ENCODE data around the gene PCED1B. TPM values are rescaled to one million over a fixed set of nuclear protein-coding genes. Genes with fewer than 3 reads are reported as not detected.

Gene PCED1B
- total RNA-seq, 4 donors from 2014 or later, result 1.2 to 2.5 (median 2.3) TPM; not detected in 1

DNA sequence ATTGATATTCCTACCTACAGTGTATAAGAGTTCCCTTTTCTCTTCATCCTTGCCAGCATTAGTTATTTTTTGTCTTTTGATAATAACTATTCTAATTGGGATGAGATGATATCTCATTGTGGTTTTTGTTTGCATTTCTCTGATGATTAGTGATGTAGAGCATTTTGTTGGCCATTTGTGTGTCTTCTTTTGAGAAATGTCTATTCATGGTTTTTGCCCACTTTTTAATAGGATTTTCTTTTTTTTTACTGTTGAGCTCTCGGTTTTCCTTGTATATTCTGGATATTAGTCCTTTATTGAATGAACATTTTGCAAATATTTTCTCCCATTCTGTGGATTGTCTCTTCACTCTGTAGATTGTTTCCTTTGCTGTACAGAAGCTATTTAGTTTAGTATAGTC, 79.9 kb downstream of the PCED1B start:
- DNase-seq, result no peak
- no peaks in the 10 kb centered on the region for H3K9me3 ChIP-seq
- H3K4me1 ChIP-seq, result peaks cover 0 to 12% (median 8%) of the 10 kb centered on the region in 3 donors
- H3K27me3 ChIP-seq, result no peaks in the 10 kb centered on the region
- H3K36me3 ChIP-seq, result no peaks in the 10 kb centered on the region
- WGBS, 2 donors, result 69 to 93% methylated on average over 1 of the region's 1 CpG
- no peak overlapping the region for H3K4me3 ChIP-seq
- TF ChIP-seq, protein P1, sequence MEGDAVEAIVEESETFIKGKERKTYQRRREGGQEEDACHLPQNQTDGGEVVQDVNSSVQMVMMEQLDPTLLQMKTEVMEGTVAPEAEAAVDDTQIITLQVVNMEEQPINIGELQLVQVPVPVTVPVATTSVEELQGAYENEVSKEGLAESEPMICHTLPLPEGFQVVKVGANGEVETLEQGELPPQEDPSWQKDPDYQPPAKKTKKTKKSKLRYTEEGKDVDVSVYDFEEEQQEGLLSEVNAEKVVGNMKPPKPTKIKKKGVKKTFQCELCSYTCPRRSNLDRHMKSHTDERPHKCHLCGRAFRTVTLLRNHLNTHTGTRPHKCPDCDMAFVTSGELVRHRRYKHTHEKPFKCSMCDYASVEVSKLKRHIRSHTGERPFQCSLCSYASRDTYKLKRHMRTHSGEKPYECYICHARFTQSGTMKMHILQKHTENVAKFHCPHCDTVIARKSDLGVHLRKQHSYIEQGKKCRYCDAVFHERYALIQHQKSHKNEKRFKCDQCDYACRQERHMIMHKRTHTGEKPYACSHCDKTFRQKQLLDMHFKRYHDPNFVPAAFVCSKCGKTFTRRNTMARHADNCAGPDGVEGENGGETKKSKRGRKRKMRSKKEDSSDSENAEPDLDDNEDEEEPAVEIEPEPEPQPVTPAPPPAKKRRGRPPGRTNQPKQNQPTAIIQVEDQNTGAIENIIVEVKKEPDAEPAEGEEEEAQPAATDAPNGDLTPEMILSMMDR (IDR thresholded peaks at IDR 0.05), result no peak
- no peak for TF ChIP-seq POLR2A (IDR thresholded peaks at IDR 0.05)
- H3K27ac ChIP-seq, result no peak overlapping the region
- intact Hi-C loops (cut with DNase I), result no loop called here

DNA sequence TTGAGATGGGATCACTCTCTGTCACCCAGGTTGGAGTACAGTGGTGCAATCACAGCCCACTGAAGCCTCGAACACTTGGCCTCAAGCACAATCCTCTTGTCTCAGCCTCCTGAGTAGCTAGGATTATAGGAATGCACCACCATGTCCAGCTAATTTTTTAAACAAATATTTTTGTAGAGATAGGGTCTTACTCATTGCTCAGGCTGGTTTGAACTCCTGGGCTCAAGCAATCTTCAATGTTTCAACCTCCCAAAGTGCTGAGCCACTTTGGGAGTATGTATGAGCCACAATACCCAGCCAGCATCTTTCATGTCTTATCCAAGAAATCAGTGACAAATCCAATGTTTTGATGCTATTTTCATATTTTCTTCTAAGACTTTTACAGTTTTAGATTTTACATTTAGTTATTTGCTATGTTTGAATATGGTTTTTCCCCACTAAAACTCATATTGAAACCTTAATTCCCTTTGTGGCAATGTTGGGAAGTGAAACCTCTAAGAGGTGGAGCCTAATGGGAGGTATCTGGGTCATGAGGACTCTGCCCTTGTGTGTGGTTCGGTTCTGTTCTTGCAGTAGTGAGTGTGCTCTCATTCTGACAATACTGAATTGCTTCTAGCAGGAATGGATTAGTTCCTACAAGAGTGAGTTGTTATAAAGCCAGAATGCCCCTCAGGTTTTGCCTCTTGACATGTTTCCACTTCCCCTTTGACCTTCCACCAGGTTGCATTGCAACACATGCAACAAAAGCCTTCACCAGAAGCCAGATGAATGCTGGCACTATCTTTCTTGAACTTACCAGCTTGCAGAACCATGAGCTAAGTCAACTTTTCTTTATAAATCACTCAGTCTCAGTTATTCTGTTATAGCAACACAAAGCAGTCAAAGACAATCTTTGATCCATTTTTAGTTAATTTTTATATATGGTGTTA, 81.2 kb downstream of the PCED1B start:
- TF ChIP-seq, protein P1 (IDR thresholded peaks at IDR 0.05), result no peak
- no peak for TF ChIP-seq POLR2A (IDR thresholded peaks at IDR 0.05)
- H3K4me1 ChIP-seq, result peaks cover 0 to 11% (median 8%) of the 10 kb centered on the region in 3 donors
- intact Hi-C loops (cut with DNase I), result no loop called here

DNA sequence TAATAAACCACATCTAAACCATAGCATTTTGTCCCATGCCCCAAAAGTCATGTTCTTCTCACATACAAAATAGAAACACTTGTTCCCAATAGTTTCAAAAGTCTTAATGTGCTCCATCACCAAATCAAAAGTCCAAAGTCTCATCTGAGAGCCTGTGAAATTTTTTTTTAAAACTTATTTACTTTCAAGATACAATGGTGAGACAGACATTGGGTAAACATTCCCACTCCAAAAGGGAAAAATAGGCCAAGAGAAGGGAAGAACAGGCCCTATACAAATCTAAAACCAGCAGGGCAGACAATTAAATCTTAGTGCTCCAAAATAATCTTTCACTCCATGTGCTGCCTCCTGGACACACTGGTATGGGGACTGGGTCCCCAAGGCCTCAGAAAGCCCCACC, 84.7 kb downstream of the PCED1B start:
- no peak overlapping the region for H3K27ac ChIP-seq
- TF ChIP-seq, protein P1 (IDR thresholded peaks at IDR 0.05), result no peak
- no peak for TF ChIP-seq POLR2A (IDR thresholded peaks at IDR 0.05)
- intact Hi-C loops (cut with DNase I), result no loop called here
- no peak overlapping the region for H3K4me3 ChIP-seq
- no peaks in the 10 kb centered on the region for H3K36me3 ChIP-seq
- no peaks in the 10 kb centered on the region for H3K9me3 ChIP-seq
- no peaks in the 10 kb centered on the region for H3K4me1 ChIP-seq
- no peak for DNase-seq
- no peaks in the 10 kb centered on the region for H3K27me3 ChIP-seq

More for the DNA sequence above, 81.2 kb downstream of the PCED1B start:
- Histone ChIP-seq H3K27ac (no peak overlapping the region), H3K36me3 (no peaks in the 10 kb centered on the region), H3K9me3 (no peaks in the 10 kb centered on the region), H3K27me3 (no peaks in the 10 kb centered on the region), H3K4me3 (no peak overlapping the region)
- DNase-seq, result no peak
- WGBS, 2 donors, result 61 to 80% methylated on average over 2 of the region's 2 CpGs

DNA sequence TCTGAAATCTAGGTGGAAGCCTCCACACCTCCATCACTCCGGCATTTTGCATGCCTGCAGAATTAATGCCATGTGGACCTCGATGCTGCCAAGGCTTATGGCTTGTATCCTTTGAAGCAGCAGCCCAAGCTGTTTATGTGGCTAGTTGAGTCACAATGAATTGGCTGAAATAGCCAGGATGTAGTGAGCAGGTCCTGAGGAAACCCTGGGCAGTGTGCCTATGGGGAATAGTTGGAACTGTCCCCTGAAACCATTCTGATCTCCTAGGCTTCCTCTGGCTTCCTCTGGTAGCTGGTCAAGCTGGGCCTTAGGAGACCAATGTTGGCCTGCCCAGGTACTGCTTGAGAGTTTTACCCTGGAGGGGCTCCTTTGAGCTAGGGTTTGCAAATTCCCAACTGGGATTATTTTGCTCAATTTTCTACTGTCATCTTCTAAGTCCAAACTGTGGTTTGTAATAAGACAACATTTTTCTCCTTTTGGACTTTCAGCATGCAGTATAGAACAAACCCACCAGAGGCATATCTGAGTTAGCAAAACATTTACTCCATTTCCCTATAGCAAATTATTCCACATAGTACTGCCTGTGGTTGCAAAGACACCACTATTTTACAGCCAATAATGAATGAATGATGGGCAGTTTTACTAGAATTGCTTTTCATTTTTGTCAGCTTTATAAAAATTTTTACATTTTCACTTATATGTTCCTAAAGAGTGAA, 85.5 kb downstream of the PCED1B start:
- Histone ChIP-seq H3K27ac (no peak overlapping the region), H3K9me3 (no peaks in the 10 kb centered on the region), H3K4me1 (no peaks in the 10 kb centered on the region), H3K36me3 (no peaks in the 10 kb centered on the region), H3K27me3 (no peaks in the 10 kb centered on the region), H3K4me3 (no peak overlapping the region)
- intact Hi-C loops (cut with DNase I), result no loop called here
- TF ChIP-seq, protein P1 (IDR thresholded peaks at IDR 0.05), result no peak
- no peak for TF ChIP-seq POLR2A (IDR thresholded peaks at IDR 0.05)
- no peak for DNase-seq
- 60% methylated on average over 1 of the region's 2 CpGs; no CpG with 5 or more reads in 1 of the 2 donors for WGBS, 2 donors

DNA sequence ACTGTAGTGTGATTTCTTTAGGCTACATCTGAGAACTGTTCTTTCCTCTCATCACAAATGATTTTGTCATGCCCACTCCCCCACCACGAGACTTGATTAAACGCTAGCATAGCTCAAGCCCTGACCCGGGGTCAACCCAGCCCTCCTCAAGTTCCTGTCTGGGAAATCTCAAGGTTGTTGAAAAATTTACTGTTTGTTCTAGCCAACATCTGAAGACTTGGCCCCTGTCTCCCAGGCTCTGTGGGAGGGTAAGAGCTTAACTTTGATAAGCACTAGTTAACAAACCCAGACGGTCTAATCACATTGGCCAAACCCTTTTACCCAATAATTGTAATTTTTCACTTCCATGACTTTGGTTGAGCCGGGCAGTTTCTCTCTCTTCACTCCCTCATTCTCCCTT, 86.5 kb downstream of the PCED1B start:
- Histone ChIP-seq H3K27me3 (no peaks in the 10 kb centered on the region), H3K4me1 (no peaks in the 10 kb centered on the region), H3K4me3 (no peak overlapping the region), H3K36me3 (no peaks in the 10 kb centered on the region), H3K9me3 (no peaks in the 10 kb centered on the region), H3K27ac (no peak overlapping the region)
- DNase-seq, result no peak
- intact Hi-C loops (cut with DNase I), result no loop called here
- no peak for TF ChIP-seq POLR2A (IDR thresholded peaks at IDR 0.05)
- TF ChIP-seq, protein P1 (IDR thresholded peaks at IDR 0.05), result no peak
- 63 to 79% methylated on average over 5 of the region's 5 CpGs for WGBS, 2 donors
